ENCODE data around the gene ST3GAL4.

Gene ST3GAL4

GRCh38 chr11:126339073-126339862, 16.2 kb upstream of the ST3GAL4 start:
- DNase-seq (ENCODE audit: low read depth) = no peak
- no peak overlapping the region for H3K4me3 ChIP-seq (ENCODE audit: low read length)
- no peak for TF ChIP-seq CTCF (IDR thresholded peaks at IDR 0.05; ENCODE audit: insufficient read depth, low read depth, low read length, missing control alignments)

GRCh38 chr11:126339863-126340434, 15.5 kb upstream of the ST3GAL4 start:
- TF ChIP-seq CTCF (IDR thresholded peaks at IDR 0.05; ENCODE audit: insufficient read depth, low read depth, low read length, missing control alignments) = no peak
- H3K4me3 ChIP-seq (ENCODE audit: low read length) = no peak overlapping the region
- no peak for DNase-seq (ENCODE audit: low read depth)

- no peak for TF ChIP-seq CTCF (IDR thresholded peaks at IDR 0.05; ENCODE audit: insufficient read depth, low read depth, low read length, missing control alignments)
- no peak overlapping the region for H3K4me3 ChIP-seq (ENCODE audit: low read length)
- DNase-seq (ENCODE audit: low read depth) = no peak
Observed at GRCh38 chr11:126340960-126341606, 14.4 kb upstream of the ST3GAL4 start.

- no peak for TF ChIP-seq CTCF (IDR thresholded peaks at IDR 0.05; ENCODE audit: insufficient read depth, low read depth, low read length, missing control alignments)
- DNase-seq (ENCODE audit: low read depth) = peak; percentile 65
- no peak overlapping the region for H3K4me3 ChIP-seq (ENCODE audit: low read length)
Observed at GRCh38 chr11:126341760-126342161, 13.7 kb upstream of the ST3GAL4 start.

- no peak for DNase-seq (ENCODE audit: low read depth)
- no peak overlapping the region for H3K4me3 ChIP-seq (ENCODE audit: low read length)
- TF ChIP-seq CTCF (IDR thresholded peaks at IDR 0.05; ENCODE audit: insufficient read depth, low read depth, low read length, missing control alignments) = no peak
Observed at GRCh38 chr11:126343051-126343450, 12.4 kb upstream of the ST3GAL4 start.

- DNase-seq (ENCODE audit: low read depth) = no peak
- no peak for TF ChIP-seq CTCF (IDR thresholded peaks at IDR 0.05; ENCODE audit: insufficient read depth, low read depth, low read length, missing control alignments)
- no peak overlapping the region for H3K4me3 ChIP-seq (ENCODE audit: low read length)
Observed at GRCh38 chr11:126344141-126345080, 11.1 kb upstream of the ST3GAL4 start.
